Activated naive CD4-positive, alpha-beta T cell treated with anti-CD3 and anti-CD28 coated beads, Interleukin-2, amount 50 U/mL, for 16 hours (primary cell): ENCODE data around the gene AOPEP.
"Not testable (repeated sequence)": the region's sequence is repeated elsewhere in the genome, so short reads cannot be mapped to it uniquely, and the experiment has no call there.

Experiments
- DNase-seq: peaks from one replicate; pipeline ENCODE4 v3.0.0-alpha.2; 2020

AOPEP gene

GRCh38 chr9:94819161-94819687 lies 92.7 kb downstream of the AOPEP start:
- no peak for DNase-seq

- DNase-seq: no peak
Observed at GRCh38 chr9:94821098-94821887, 94.8 kb downstream of the AOPEP start.

- DNase-seq: no peak
Observed at GRCh38 chr9:94822273-94822672, 95.8 kb downstream of the AOPEP start.

GRCh38 chr9:94823710-94824109 lies 97.2 kb downstream of the AOPEP start:
- DNase-seq: no peak

GRCh38 chr9:94824411-94824810 lies 97.9 kb downstream of the AOPEP start:
- no peak for DNase-seq

GRCh38 chr9:94824913-94825610 lies 98.6 kb downstream of the AOPEP start:
- DNase-seq: no peak

- DNase-seq: no peak
Observed at GRCh38 chr9:94825611-94825958, 99.1 kb downstream of the AOPEP start.

- DNase-seq: no peak
Observed at GRCh38 chr9:94826044-94826443, 99.5 kb downstream of the AOPEP start.

GRCh38 chr9:94826644-94827410 lies 100.3 kb downstream of the AOPEP start:
- DNase-seq: no peak

GRCh38 chr9:94827584-94828304 lies 101.2 kb downstream of the AOPEP start:
- no peak for DNase-seq

GRCh38 chr9:94829380-94830070 lies 103.0 kb downstream of the AOPEP start:
- DNase-seq: no peak

GRCh38 chr9:94830071-94830604 lies 103.6 kb downstream of the AOPEP start:
- DNase-seq: not testable (repeated sequence)

GRCh38 chr9:94833802-94834201 lies 107.3 kb downstream of the AOPEP start:
- DNase-seq: no peak

GRCh38 chr9:94837404-94837803 lies 110.9 kb downstream of the AOPEP start:
- DNase-seq: no peak

GRCh38 chr9:94839398-94839797 lies 112.9 kb downstream of the AOPEP start:
- no peak for DNase-seq

GRCh38 chr9:94840738-94841137 lies 114.2 kb downstream of the AOPEP start:
- no peak for DNase-seq

- DNase-seq: no peak
Observed at GRCh38 chr9:94843134-94843533, 116.6 kb downstream of the AOPEP start.

GRCh38 chr9:94846739-94847138 lies 120.2 kb downstream of the AOPEP start:
- DNase-seq: no peak

GRCh38 chr9:94847486-94847885 lies 121.0 kb downstream of the AOPEP start:
- no peak for DNase-seq

- not testable (repeated sequence) for DNase-seq
Observed at GRCh38 chr9:94848791-94849190, 122.3 kb downstream of the AOPEP start.

- no peak for DNase-seq
Observed at GRCh38 chr9:94850540-94851434, 124.3 kb downstream of the AOPEP start.
